ENCODE data around the gene PCDHB8.
"Not testable (repeated sequence)": the region's sequence is repeated elsewhere in the genome, so short reads cannot be mapped to it uniquely, and the experiment has no call there.

The PCDHB8 gene

DNA sequence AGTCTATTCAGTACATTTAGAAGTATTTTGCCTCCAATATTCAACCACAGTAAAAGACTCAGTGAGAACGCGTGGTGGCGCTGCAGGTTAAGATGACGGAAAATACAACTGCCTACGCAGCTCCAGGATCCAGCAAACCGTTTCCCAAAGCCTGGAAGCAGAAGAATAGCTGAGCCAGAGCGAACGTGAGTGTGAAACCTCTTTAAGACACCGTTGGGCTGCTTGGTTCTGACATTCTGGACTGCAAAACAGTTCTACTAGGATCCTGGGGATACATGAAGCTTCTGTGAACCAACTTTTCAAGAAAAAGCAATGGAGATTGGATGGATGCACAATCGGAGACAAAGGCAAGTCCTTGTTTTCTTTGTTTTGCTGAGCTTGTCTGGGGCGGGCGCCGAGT is 4.7 kb downstream of the PCDHB8 start, which contains the start of gene PCDHB16:
TSS of gene PCDHB16 (plus strand) at position 140 of the 400 bp plus-strand sequence. CDS start at position 313, 173 bp downstream.
- TF ChIP-seq, protein P1, sequence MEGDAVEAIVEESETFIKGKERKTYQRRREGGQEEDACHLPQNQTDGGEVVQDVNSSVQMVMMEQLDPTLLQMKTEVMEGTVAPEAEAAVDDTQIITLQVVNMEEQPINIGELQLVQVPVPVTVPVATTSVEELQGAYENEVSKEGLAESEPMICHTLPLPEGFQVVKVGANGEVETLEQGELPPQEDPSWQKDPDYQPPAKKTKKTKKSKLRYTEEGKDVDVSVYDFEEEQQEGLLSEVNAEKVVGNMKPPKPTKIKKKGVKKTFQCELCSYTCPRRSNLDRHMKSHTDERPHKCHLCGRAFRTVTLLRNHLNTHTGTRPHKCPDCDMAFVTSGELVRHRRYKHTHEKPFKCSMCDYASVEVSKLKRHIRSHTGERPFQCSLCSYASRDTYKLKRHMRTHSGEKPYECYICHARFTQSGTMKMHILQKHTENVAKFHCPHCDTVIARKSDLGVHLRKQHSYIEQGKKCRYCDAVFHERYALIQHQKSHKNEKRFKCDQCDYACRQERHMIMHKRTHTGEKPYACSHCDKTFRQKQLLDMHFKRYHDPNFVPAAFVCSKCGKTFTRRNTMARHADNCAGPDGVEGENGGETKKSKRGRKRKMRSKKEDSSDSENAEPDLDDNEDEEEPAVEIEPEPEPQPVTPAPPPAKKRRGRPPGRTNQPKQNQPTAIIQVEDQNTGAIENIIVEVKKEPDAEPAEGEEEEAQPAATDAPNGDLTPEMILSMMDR (IDR thresholded peaks at IDR 0.05; ENCODE audit: low read depth, low read length, missing control alignments), result peak; percentile 17
- no peak for DNase-seq (ENCODE audit: extremely low read depth, low read depth)
- no peak within 1 kb of the TSS for H3K4me3 ChIP-seq (replicated peaks; ENCODE audit: low read depth, low read length)

DNA sequence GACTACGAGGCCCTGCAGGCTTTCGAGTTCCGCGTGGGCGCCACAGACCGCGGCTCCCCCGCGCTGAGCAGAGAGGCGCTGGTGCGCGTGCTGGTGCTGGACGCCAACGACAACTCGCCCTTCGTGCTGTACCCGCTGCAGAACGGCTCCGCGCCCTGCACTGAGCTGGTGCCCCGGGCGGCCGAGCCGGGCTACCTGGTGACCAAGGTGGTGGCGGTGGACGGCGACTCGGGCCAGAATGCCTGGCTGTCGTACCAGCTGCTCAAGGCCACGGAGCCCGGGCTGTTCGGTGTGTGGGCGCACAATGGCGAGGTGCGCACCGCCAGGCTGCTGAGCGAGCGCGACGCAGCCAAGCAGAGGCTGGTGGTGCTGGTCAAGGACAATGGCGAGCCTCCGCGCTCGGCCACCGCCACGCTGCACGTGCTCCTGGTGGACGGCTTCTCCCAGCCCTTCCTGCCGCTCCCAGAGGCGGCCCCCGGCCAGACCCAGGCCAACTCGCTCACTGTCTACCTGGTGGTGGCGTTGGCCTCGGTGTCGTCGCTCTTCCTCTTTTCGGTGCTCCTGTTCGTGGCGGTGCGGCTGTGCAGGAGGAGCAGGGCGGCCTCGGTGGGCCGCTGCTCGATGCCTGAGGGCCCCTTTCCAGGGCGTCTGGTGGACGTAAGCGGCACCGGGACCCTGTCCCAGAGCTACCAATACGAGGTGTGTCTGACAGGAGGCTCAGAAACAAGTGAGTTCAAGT is 6.7 kb downstream of the PCDHB8 start:
- not testable (repeated sequence) for DNase-seq (ENCODE audit: extremely low read depth, low read depth); H3K4me3 ChIP-seq (replicated peaks; ENCODE audit: low read depth, low read length)

DNA sequence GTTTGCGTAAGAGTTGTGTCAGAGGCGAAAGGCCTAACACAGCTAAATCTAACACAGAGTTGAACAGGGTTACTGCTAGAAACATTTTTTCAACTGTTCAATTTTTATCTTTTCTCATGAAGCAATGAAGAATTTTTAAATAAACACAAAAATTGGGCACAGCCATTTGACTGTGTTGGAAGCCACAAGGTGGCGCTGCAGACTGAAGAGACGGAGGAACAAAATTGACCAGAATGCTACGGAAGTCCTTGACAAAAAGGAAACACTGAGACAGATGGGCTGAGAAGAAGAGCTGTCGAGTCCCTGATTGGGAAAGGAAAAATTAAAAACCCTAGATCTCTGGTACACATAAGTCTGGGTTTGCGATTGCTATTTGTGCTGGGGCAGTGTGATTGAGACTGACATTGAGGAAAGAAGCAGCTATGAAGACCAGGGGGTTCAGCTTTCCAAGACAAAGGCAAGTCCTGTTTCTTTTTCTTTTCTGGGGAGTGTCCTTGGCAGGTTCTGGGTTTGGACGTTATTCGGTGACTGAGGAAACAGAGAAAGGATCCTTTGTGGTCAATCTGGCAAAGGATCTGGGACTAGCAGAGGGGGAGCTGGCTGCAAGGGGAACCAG is 9.4 kb downstream of the PCDHB8 start, which contains the start of gene PCDHB9:
TSS of gene PCDHB9 (plus strand) at position 265 of the 616 bp plus-strand sequence. CDS start at position 423, 158 bp downstream.
- DNase-seq (ENCODE audit: extremely low read depth, low read depth), result no peak
- TF ChIP-seq, protein P1 (IDR thresholded peaks at IDR 0.05; ENCODE audit: low read depth, low read length, missing control alignments), result peak; percentile 54
- no peak within 1 kb of the TSS for H3K4me3 ChIP-seq (replicated peaks; ENCODE audit: low read depth, low read length)

DNA sequence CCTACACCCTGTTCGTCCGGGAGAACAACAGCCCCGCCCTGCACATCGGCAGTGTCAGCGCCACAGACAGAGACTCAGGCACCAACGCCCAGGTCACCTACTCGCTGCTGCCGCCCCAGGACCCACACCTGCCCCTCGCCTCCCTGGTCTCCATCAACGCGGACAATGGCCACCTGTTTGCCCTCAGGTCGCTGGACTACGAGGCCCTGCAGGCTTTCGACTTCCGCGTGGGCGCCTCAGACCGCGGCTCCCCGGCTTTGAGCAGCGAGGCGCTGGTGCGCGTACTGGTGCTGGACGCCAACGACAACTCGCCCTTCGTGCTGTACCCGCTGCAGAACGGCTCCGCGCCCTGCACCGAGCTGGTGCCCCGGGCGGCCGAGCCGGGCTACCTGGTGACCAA is 11.1 kb downstream of the PCDHB8 start:
- not testable (repeated sequence) for H3K4me3 ChIP-seq (replicated peaks; ENCODE audit: low read depth, low read length); DNase-seq (ENCODE audit: extremely low read depth, low read depth)

DNA sequence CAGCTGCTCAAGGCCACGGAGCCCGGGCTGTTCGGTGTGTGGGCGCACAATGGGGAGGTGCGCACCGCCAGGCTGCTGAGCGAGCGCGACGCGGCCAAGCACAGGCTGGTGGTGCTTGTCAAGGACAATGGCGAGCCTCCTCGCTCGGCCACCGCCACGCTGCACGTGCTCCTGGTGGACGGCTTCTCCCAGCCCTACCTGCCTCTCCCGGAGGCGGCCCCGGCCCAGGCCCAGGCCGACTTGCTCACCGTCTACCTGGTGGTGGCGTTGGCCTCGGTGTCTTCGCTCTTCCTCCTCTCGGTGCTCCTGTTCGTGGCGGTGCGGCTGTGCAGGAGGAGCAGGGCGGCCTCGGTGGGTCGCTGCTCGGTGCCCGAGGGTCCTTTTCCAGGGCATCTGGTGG is 11.5 kb downstream of the PCDHB8 start:
- DNase-seq (ENCODE audit: extremely low read depth, low read depth); H3K4me3 ChIP-seq (replicated peaks; ENCODE audit: low read depth, low read length): not testable (repeated sequence)

DNA sequence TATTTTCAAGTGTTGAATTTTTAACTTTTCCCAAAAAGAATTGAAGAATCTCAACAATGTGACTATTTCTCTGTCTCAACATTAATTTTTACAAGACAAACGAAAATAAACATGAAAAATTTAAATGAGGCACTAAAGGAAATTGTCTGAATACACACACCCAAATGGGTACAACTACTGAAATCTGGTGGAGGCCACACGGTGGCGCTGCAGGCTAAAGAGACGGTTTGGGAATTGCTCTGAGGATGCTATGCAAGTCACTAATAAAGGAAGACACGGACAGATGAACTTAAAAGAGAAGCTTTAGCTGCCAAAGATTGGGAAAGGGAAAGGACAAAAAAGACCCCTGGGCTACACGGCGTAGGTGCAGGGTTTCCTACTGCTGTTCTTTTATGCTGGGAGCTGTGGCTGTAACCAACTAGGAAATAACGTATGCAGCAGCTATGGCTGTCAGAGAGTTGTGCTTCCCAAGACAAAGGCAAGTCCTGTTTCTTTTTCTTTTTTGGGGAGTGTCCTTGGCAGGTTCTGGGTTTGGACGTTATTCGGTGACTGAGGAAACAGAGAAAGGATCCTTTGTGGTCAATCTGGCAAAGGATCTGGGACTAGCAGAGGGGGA is 14.6 kb downstream of the PCDHB8 start, which contains the start of gene PCDHB10:
TSS of gene PCDHB10 (plus strand) at position 244 of the 616 bp plus-strand sequence. CDS start at position 444, 200 bp downstream.
- no peak for DNase-seq (ENCODE audit: extremely low read depth, low read depth)
- H3K4me3 ChIP-seq (replicated peaks; ENCODE audit: low read depth, low read length), result no peak within 1 kb of the TSS
- TF ChIP-seq, protein P1 (IDR thresholded peaks at IDR 0.05; ENCODE audit: low read depth, low read length, missing control alignments), result peak; percentile 48

DNA sequence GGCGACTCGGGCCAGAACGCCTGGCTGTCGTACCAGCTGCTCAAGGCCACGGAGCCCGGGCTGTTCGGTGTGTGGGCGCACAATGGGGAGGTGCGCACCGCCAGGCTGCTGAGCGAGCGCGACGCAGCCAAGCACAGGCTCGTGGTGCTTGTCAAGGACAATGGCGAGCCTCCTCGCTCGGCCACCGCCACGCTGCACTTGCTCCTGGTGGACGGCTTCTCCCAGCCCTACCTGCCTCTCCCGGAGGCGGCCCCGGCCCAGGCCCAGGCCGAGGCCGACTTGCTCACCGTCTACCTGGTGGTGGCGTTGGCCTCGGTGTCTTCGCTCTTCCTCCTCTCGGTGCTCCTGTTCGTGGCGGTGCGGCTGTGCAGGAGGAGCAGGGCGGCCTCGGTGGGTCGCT is 16.7 kb downstream of the PCDHB8 start:
- DNase-seq (ENCODE audit: extremely low read depth, low read depth); H3K4me3 ChIP-seq (replicated peaks; ENCODE audit: low read depth, low read length): not testable (repeated sequence)

DNA sequence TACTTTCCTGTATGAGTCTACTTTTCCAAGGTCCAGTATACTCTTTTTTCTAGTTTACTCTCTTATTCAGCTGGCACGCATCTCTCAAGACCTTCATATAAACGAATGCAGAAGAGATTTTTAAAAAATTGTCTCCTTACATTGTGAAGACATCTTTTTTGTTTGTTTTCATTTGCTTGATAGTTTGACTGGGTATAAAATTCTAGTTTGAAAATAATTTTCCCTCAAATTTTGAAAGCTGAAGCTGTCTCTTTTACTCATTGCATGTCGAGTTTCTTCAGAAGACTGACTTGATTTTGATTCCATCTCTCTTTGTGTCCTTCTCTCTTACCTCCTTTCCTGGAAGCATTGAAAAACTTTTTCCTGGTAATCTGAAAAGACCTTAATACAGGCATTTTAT is 18.8 kb downstream of the PCDHB8 start:
- TF ChIP-seq, protein P1 (IDR thresholded peaks at IDR 0.05; ENCODE audit: low read depth, low read length, missing control alignments), result no peak
- DNase-seq (ENCODE audit: extremely low read depth, low read depth), result no peak
- no peak overlapping the region for H3K4me3 ChIP-seq (replicated peaks; ENCODE audit: low read depth, low read length)

Data from HFF-Myc (cell line).